Osteoblast (primary cell): Measurements from ENCODE around the gene PYCR2. TPM values are rescaled to one million over a fixed set of nuclear protein-coding genes. Genes with fewer than 3 reads are reported as not detected.

Source experiments
- DNase-seq: peaks from one replicate; pipeline ENCODE4 v3.0.0; 2011; ENCODE audit warnings: low spot score, mixed read lengths; ENCODE audit not compliant: insufficient read length; ENCODE audit errors: missing footprints
- H2AFZ ChIP-seq: 2 replicates; pipeline ENCODE4 v1.6.0; 2011; ENCODE audit warnings: mild to moderate bottlenecking, low read length
- H3K27ac ChIP-seq: 2 replicates; pipeline ENCODE4 v1.5.1; 2011; ENCODE audit warnings: mild to moderate bottlenecking, low read depth, low read length, moderate library complexity
- H3K27me3 ChIP-seq: 2 replicates; pipeline ENCODE4 v1.6.0; 2012; ENCODE audit warnings: mild to moderate bottlenecking, control low read depth, inconsistent platforms, low read length, moderate library complexity; ENCODE audit not compliant: insufficient read depth
- H3K36me3 ChIP-seq: 2 replicates; pipeline ENCODE4 v1.5.1; 2011; ENCODE audit warnings: mild to moderate bottlenecking, low read length, control low read depth, moderate library complexity; ENCODE audit not compliant: insufficient read depth
- H3K4me1 ChIP-seq: 2 replicates; pipeline ENCODE4 v1.5.1; 2011; ENCODE audit warnings: mild to moderate bottlenecking, low read length, control low read depth, moderate library complexity; ENCODE audit not compliant: insufficient read depth
- H3K4me2 ChIP-seq: 2 replicates; pipeline ENCODE4 v1.6.0; 2011; ENCODE audit warnings: mild to moderate bottlenecking, low read length; ENCODE audit not compliant: insufficient read depth
- H3K4me3 ChIP-seq: fragments of 200-600 bp; sonication (generic); 3 replicates; pipeline ENCODE4 v1.5.1; 2012; ENCODE audit warnings: mild to moderate bottlenecking, low read length, inconsistent platforms; ENCODE audit not compliant: insufficient read depth
- H3K79me2 ChIP-seq: 2 replicates; pipeline ENCODE4 v1.6.0; 2012; ENCODE audit warnings: mild to moderate bottlenecking, low read length, control low read depth, inconsistent platforms; ENCODE audit not compliant: insufficient read depth
- H3K9me3 ChIP-seq: 2 replicates; pipeline ENCODE4 v1.5.1; 2011; ENCODE audit warnings: low read depth, low read length, control low read depth
- H4K20me1 ChIP-seq: 2 replicates; pipeline ENCODE4 v1.6.0; 2012; ENCODE audit warnings: mild to moderate bottlenecking, low read length, control low read depth; ENCODE audit not compliant: insufficient read depth
- CTCF ChIP-seq: IDR thresholded peaks from 2 replicates; pipeline ENCODE4 v1.5.1; 2011; ENCODE audit warnings: mild to moderate bottlenecking, low read depth, low read length, moderate library complexity; ENCODE audit errors: extremely low read depth
- total RNA-seq: library from RNA; depleted of rRNA; stranded (reverse); fragments of >200 nt; gene quantifications from 2 replicates; pipeline ENCODE4 v1.2.3, GENCODE V29; 2012

The PYCR2 gene
- total RNA-seq, 1 donor = 29.0 TPM

GRCh38 chr1:225928186-225929175 lies 4.4 kb upstream of the PYCR2 start:
- H3K27me3 ChIP-seq = no peaks in the 10 kb centered on the region
- no peak overlapping the region for H3K27ac ChIP-seq
- peaks cover 5% of the 10 kb centered on the region for H3K4me1 ChIP-seq
- H4K20me1 ChIP-seq = no peaks in the 10 kb centered on the region
- no peaks in the 10 kb centered on the region for H3K9me3 ChIP-seq
- no peak overlapping the region for H3K4me3 ChIP-seq
- no peak for DNase-seq
- peak overlapping the region; percentile 89 for H2AFZ ChIP-seq
- TF ChIP-seq CTCF = no peak
- peaks cover 5% of the 10 kb centered on the region for H3K79me2 ChIP-seq
- no peak overlapping the region for H3K4me2 ChIP-seq
- no peaks in the 10 kb centered on the region for H3K36me3 ChIP-seq

- H4K20me1 ChIP-seq = peaks cover 6% of the 10 kb centered on the region
- no peaks in the 10 kb centered on the region for H3K9me3 ChIP-seq
- no peaks in the 10 kb centered on the region for H3K27me3 ChIP-seq
- DNase-seq = no peak
- no peak for TF ChIP-seq CTCF
- peak overlapping the region; percentile 48 for H3K27ac ChIP-seq
- peaks cover 24% of the 10 kb centered on the region for H3K79me2 ChIP-seq
- H3K4me3 ChIP-seq = no peak overlapping the region
- no peak overlapping the region for H3K4me2 ChIP-seq
- H3K4me1 ChIP-seq = peaks cover 12% of the 10 kb centered on the region
- H3K36me3 ChIP-seq = peaks cover 12% of the 10 kb centered on the region
- peak overlapping the region; percentile 97 for H2AFZ ChIP-seq
Observed at GRCh38 chr1:225926551-225927113, 2.6 kb upstream of the PYCR2 start.

DNA sequence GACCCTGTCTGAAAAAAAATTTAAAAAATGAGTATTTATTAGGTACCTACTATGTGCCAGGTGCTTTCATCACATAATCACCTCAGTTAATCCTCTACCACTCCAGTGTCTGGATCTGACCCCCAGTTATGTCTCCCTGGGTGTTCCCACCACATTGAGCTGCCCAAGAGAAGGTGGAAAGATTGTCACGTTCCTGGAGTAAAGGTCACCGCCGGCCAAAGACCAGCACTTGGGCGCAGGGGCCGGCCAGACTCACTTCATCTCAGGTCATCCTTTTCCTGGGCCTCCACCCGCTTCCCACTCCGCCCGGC lies 714 bp downstream of the PYCR2 start:
- no peak for DNase-seq
- H3K4me1 ChIP-seq = peaks cover 17% of the 10 kb centered on the region
- peaks cover 15% of the 10 kb centered on the region for H3K36me3 ChIP-seq
- H2AFZ ChIP-seq = peak overlapping the region; percentile 91
- H3K9me3 ChIP-seq = no peaks in the 10 kb centered on the region
- H3K27ac ChIP-seq = peak overlapping the region; percentile 86
- H4K20me1 ChIP-seq = peaks cover 14% of the 10 kb centered on the region
- peaks cover 29% of the 10 kb centered on the region for H3K79me2 ChIP-seq
- peak overlapping the region; percentile 96 for H3K4me2 ChIP-seq
- no peak for TF ChIP-seq CTCF
- peak overlapping the region; percentile 99 for H3K4me3 ChIP-seq
- H3K27me3 ChIP-seq = no peaks in the 10 kb centered on the region
